ENCODE data around the gene TM6SF1.
"Not testable (repeated sequence)": the region's sequence is repeated elsewhere in the genome, so short reads cannot be mapped to it uniquely, and the experiment has no call there.

Gene TM6SF1

GRCh38 chr15:83088876-83089275 is 18.6 kb upstream of the TM6SF1 start:
- no peak for DNase-seq (ENCODE audit: low read depth, low spot score)

- DNase-seq (ENCODE audit: low read depth, low spot score) = no peak
Observed at GRCh38 chr15:83090465-83090864, 17.0 kb upstream of the TM6SF1 start.

- DNase-seq (ENCODE audit: low read depth, low spot score) = not testable (repeated sequence)
Observed at GRCh38 chr15:83091965-83092308, 15.5 kb upstream of the TM6SF1 start.

- no peak for DNase-seq (ENCODE audit: low read depth, low spot score)
Observed at GRCh38 chr15:83092309-83092976, 15.0 kb upstream of the TM6SF1 start.

- no peak for DNase-seq (ENCODE audit: low read depth, low spot score)
Observed at GRCh38 chr15:83094583-83094982, 12.9 kb upstream of the TM6SF1 start.

- DNase-seq (ENCODE audit: low read depth, low spot score) = no peak
Observed at GRCh38 chr15:83098079-83098478, 9.4 kb upstream of the TM6SF1 start.

- DNase-seq (ENCODE audit: low read depth, low spot score) = no peak
Observed at GRCh38 chr15:83099290-83099689, 8.2 kb upstream of the TM6SF1 start.

GRCh38 chr15:83100097-83100646 is 7.3 kb upstream of the TM6SF1 start:
- no peak for DNase-seq (ENCODE audit: low read depth, low spot score)

- no peak for DNase-seq (ENCODE audit: low read depth, low spot score)
Observed at GRCh38 chr15:83102346-83102745, 5.1 kb upstream of the TM6SF1 start.

GRCh38 chr15:83104141-83104540 is 3.3 kb upstream of the TM6SF1 start:
- no peak for DNase-seq (ENCODE audit: low read depth, low spot score)

GRCh38 chr15:83105440-83105839 is 2.0 kb upstream of the TM6SF1 start:
- no peak for DNase-seq (ENCODE audit: low read depth, low spot score)

- DNase-seq (ENCODE audit: low read depth, low spot score) = no peak
Observed at GRCh38 chr15:83107841-83108181, 366 bp downstream of the TM6SF1 start.

- no peak for DNase-seq (ENCODE audit: low read depth, low spot score)
Observed at GRCh38 chr15:83108266-83109219, 1.1 kb downstream of the TM6SF1 start.

- no peak for DNase-seq (ENCODE audit: low read depth, low spot score)
Observed at GRCh38 chr15:83109532-83109931, 2.1 kb downstream of the TM6SF1 start.

- no peak for DNase-seq (ENCODE audit: low read depth, low spot score)
Observed at GRCh38 chr15:83110381-83110780, 2.9 kb downstream of the TM6SF1 start.

GRCh38 chr15:83111149-83111548 is 3.7 kb downstream of the TM6SF1 start:
- no peak for DNase-seq (ENCODE audit: low read depth, low spot score)

GRCh38 chr15:83112233-83112955 is 4.9 kb downstream of the TM6SF1 start:
- peak; percentile 40 for DNase-seq (ENCODE audit: low read depth, low spot score)

GRCh38 chr15:83112956-83113299 is 5.5 kb downstream of the TM6SF1 start:
- no peak for DNase-seq (ENCODE audit: low read depth, low spot score)

- DNase-seq (ENCODE audit: low read depth, low spot score) = no peak
Observed at GRCh38 chr15:83113881-83114674, 6.6 kb downstream of the TM6SF1 start.

GRCh38 chr15:83114856-83115255 is 7.4 kb downstream of the TM6SF1 start:
- no peak for DNase-seq (ENCODE audit: low read depth, low spot score)

- DNase-seq (ENCODE audit: low read depth, low spot score) = no peak
Observed at GRCh38 chr15:83115410-83115809, 8.0 kb downstream of the TM6SF1 start.
